ENCODE data around the gene ZNF484.
"Not testable (repeated sequence)": the region's sequence is repeated elsewhere in the genome, so short reads cannot be mapped to it uniquely, and the experiment has no call there.

The ZNF484 gene

GRCh38 chr9:92877531-92878430 is at the start of gene ZNF484:
Gene ZNF484, minus strand, starts transcription at chr9:92878038. Its CDS starts 3,009 bp downstream, at chr9:92875029.
- peak; percentile 98 for DNase-seq

DNA sequence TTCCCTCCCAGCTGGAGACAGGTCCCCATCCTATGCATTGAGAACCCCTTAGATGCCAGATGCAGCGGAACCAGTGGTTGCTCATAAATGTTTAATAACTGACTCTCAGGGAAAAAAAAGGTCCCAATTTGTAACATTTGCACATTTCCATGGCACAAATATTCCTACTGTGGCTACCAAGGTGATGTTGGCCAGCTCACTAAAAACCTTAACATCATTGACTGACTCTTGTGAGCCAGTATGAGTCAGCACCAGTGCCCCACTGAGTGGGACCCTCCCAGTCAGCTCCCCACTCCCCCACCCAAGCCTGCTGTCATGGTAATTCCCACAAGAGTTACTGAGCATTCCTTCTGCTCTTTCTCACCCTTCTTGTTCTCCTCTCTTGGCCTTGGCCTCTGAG is 42.6 kb upstream of the ZNF484 start:
- no peak for DNase-seq

- DNase-seq: peak; percentile 7
Observed at GRCh38 chr9:92917176-92917800, 39.5 kb upstream of the ZNF484 start.

DNA sequence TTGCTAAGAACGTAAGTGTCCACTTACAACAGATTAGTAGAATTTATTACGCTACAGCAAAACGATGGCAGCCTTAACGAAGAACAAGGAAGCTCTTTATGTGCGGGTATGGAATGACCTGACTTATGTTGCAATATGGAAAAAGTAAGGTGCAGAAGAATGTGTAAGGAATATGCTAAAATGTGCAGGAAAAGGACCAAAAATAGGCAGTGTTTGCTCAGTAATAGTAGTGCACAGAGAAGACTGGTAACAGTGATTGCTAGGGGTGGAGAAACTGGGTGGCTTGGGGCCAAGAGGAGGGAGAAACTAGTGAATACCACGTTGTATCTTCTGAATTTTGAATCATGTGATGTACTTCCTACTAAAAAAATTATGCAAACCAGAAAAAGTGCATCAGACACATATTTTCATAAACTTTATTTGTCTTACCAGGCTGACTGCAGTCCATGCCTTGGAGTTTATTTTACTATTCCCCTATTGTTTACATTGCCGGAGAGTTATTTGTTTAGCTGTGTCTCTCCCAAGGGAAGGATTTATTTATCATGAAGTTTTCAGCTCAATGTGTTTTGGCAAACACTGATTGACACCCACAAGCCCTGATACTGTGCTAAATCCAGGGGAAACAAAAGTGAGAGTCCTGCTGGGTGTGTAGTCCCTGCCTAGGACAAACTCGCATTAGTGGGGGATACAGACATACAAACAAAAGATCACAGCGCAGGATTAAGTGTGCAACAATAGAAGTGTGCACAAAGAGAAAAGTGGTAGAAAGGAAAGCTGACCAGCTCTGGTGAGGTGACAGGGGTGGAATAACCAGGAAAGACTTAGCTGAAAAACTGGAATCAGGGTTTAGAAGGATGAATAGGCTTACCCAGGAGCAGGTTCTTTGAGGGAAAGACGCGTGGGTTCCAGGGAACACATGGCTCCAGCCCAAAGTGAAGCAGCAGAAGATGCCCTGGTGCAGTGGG is 34.0 kb upstream of the ZNF484 start:
- no peak for DNase-seq

DNA sequence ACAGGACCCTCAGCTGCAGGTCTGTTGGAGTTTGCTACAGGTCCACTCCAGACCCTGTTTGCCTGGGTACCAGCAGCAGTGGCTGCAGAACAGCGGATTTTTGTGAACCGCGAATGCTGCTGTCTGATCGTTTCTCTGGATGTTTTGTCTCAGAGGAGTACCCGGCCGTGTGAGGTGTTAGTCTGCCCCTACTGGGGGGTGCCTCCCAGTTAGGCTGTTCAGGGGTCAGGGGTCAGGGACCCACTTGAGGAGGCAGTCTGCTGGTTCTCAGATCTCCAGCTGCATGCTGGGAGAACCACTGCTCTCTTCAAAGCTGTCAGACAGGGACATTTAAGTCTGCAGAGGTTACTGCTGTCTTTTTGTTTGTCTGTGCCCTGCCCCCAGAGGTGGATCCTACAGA is 27.3 kb upstream of the ZNF484 start:
- not testable (repeated sequence) for DNase-seq

DNA sequence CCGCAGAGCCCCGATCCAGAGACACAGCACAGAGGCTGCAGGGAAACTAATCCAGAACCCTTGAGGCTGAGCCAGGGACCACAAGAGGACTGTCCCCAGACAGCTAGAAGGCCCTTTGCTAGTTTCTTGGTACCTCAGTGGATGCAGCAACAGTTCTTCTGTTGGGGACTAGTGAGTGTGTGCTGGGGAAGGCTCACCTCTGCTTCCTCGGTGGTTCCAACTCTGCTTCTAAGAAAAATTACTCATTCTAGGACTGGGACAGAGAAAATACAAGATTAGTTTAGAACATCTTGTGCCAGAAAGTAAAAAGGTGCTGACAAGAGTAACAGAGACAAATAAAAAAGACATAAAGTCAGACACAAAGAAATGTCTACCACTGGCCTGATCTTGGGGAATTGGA is 19.5 kb upstream of the ZNF484 start:
- no peak for DNase-seq

- DNase-seq: no peak
Observed at GRCh38 chr9:92895812-92896436, 18.1 kb upstream of the ZNF484 start.

DNA sequence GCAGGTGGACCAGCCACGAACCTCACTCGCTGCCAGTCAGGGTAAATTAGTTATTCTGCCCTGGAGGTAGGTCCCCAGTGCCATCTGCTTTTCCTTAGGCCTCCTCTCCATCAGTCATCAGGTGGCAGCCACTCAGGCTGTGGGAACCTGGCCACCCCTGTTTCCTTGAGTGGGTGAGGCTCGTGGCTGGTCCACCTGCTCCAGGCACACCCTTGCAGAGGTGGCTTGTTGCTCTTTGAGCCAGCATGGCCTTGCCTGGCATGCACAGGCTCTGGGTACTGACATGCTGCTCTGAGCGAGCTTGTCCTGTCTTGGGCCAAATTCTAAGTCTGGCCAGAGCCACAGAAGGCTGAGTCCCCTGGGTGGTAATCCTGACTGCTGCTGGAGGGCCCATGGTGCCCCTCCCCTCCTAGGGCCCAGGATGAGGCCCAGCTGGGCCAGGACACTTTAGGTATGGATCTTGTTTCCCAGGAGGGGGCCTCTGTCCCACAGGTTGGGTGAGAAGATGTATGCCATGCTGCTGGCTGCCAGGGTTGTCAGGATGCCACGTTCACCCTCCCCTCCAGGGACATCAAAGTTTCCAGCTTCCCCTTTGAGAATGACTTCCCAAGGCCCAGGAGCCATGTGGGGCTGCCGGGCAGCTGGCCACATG is 17.0 kb upstream of the ZNF484 start:
- DNase-seq: no peak

GRCh38 chr9:92893916-92894610 is 16.2 kb upstream of the ZNF484 start:
- not testable (repeated sequence) for DNase-seq

DNA sequence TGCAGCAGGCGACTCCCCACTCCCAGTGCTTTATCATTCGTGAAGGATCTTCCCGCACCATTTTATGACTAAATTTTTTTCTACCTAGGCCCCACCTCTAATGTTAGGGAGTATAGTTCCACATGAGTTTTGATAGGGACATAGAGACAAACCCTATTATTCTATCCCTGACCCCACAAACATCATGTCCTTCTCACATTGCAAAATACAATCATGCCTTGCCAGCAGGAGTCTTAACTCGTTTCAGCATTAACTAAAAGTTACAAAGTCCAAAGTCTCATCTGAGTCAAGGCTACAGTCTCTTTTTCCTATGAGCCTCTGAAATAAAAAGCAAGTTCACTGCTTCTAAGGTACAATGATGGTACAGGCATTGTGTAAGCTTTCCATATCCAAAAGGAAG is 14.4 kb upstream of the ZNF484 start:
- not testable (repeated sequence) for DNase-seq

GRCh38 chr9:92890761-92891160 is 12.9 kb upstream of the ZNF484 start:
- DNase-seq: no peak

DNA sequence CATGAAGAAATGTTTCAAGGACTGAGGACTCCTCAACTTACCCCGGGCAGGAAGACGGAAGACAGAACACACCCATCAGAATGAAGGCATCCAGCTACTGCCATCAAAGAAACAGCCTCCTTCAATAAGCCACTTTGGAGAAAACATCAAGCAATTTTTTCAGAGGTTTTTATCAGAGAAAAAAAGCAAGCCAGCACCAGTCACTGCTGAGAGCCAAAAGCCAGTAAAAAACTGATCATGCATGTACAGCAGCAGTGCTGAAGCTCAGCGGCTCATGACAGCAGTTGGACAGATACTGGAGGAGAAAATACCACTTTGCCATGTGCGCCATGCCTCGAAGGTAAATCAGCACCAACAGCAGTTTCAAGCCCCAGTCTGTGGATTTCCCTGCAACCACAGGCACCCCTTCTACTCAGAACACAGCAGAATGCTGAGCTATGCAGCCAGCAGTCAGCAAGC is 10.1 kb upstream of the ZNF484 start:
- peak; percentile 12 for DNase-seq

DNA sequence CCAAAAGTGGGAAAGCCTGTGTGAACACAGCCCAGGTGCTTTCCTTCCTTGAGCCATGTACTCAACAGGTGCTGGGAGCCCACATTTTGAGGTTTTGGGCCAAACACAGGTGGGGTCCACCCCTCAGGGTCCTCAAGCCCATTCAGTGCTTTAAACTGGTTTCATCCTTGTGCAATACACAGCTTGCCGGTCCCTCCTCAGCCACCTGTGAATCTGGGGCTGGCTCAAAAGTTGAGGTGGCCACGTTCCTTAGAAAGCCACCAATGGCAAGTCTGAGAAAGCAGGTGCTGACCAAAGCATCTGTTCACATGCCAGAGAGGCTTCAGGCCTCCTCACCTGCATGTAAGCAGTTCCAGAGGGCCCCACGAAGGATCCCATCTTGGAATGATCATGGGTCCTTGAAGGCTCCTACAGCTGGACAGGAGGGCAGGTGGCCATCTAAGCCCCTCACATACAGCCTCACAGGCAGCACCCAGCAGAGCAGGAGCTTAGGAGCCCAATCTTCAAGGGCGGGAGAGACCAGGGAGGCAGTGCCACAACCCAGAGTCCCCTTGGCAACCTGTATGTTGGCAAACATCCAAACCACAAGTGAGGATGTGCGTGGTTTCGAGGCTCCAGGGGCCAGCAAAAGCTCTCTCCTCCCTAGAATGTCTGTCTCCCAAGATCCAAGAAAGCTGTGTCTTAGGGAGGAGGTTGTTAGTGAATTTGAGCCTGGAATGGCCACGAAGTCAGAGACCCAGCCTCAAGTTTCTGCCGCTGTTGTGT is 9.2 kb upstream of the ZNF484 start:
- peak; percentile 33 for DNase-seq

DNA sequence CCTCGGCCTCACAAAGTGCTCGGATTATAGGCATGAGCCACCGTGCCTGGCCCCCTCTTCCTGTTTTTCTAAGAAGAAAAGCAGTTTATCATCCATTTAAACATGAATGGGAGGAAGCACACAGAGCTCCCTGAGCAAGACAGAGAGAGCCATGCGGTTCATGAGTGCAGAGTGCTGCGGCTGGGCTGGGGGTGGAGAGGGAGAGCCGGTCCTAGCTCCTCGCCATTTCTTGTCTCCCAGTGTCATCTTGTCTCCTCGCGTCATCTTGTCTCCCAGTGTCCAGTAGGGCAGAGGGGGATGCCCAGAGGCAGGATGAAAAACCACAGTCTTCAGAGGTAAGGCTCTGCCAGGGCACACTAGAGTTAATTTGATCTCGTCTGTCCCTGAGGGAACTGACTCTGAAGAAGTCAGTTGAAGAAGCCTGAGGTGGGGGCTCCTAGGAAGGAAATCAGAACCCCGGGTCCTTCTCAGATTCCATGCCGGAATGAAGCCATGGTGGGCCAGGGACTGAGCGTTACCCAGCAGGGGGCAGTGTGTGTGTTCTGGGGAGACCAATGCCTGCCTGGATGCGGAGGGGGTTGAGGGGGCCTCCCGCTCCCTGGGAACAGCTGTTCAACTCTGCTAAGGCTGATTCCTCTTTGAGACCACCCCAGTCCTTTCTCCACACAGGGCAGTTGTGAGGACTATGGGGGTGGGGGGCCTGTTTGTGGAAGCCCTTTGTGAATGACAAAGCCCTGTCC is 6.0 kb upstream of the ZNF484 start:
- not testable (repeated sequence) for DNase-seq

DNA sequence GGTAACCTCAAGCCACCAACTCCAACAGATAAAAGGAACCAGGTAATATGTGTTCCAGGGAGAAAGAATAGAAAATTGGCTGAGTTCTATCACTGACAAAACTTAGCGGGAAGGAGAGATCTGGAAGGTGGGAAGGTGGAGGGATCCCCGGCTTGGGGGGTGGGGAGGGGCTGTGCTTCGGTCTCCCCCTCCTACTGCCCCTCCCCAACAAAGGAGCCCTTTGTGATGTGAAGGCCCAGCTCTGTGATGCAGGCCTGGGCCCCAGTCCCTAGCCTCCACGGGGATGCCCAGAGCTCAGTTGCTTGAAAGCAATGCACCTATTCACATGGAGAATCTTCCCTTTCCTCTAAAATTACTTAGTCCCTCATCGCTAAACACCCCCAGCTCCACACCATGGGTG is 4.4 kb upstream of the ZNF484 start:
- DNase-seq: no peak

GRCh38 chr9:92875373-92875772 is 2.5 kb downstream of the ZNF484 start:
- DNase-seq: no peak

- DNase-seq: no peak
Observed at GRCh38 chr9:92870289-92870688, 7.5 kb downstream of the ZNF484 start.

DNA sequence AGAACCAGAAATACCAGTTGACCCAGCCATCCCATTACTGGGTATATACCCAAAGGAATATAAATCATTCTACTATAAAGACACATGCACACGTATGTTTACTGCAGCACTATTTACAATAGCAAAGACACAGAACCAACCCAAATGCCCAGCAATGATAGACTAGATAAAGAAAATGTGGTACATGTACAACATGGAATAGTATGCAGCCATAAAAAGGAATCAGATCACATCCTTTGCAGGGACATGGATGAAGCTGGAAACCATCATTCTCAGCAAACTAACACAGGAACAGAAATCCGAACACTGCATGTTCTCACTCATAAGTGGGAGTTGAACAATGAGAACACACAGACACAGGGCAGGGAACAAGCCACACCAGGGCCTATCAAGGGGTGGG is 11.2 kb downstream of the ZNF484 start:
- not testable (repeated sequence) for DNase-seq

DNA sequence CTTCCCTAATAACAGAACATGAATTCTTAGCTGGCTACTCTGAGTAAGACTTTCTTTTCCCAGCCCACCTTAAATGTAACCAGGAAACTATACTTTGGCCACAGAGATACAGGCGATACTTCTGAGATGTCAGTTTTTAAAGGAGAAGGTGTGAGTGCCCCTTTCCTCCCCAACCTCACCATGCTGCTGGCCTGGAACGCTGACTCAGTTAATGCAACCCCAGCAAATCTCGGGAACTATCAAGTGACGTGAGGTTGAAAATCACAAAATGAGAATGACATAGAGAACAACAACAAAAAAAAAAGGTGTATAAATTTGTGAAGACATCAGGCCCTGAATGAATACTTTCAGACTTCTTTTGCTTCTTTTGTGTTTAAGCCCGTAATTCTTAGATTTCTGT is 13.7 kb downstream of the ZNF484 start:
- DNase-seq: no peak

DNA sequence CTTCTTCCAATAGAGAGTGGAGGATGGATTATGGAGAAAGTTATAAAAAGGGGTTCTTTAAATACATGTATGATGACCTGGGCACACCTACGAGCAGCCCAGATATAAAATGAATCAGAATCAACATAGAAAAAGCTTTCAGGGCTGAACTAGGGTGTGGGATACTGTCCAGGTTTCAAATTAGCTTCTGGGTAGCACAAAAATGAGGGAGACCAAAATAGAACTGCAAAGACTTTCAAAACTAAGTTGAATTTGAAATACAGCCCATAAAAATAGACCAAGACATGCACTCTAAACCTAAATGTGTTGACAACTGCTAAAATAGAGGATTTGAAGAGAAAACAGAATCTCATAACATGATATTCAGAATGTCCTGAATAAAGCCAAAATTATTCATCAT is 17.0 kb downstream of the ZNF484 start:
- DNase-seq: no peak
